ENCODE results near the gene PALLD.

PALLD gene

GRCh38 chr4:168633064-168633463 lies 136.2 kb downstream of the PALLD start:
- peak overlapping the region; percentile 64 for H3K4me3 ChIP-seq (ENCODE audit: low read depth, low read length)
- TF ChIP-seq CTCF (IDR thresholded peaks at IDR 0.05; ENCODE audit: low read depth, low read length), result no peak

GRCh38 chr4:168633496-168633895 lies 136.6 kb downstream of the PALLD start:
- no peak for TF ChIP-seq CTCF (IDR thresholded peaks at IDR 0.05; ENCODE audit: low read depth, low read length)
- H3K4me3 ChIP-seq (ENCODE audit: low read depth, low read length), result peak overlapping the region; percentile 64; the same call in 1 of the 2 replicates

- H3K4me3 ChIP-seq (ENCODE audit: low read depth, low read length), result peak overlapping the region; percentile 22
These were observed 137.5 kb downstream of the PALLD start for GRCh38 chr4:168634276-168634802.

GRCh38 chr4:168636040-168636439 lies 139.2 kb downstream of the PALLD start:
- H3K4me3 ChIP-seq (ENCODE audit: low read depth, low read length), result no peak overlapping the region
- no peak for TF ChIP-seq CTCF (IDR thresholded peaks at IDR 0.05; ENCODE audit: low read depth, low read length)

More at GRCh38 chr4:168634276-168634802, 137.5 kb downstream of the PALLD start:
- no peak for TF ChIP-seq CTCF (IDR thresholded peaks at IDR 0.05; ENCODE audit: low read depth, low read length)

GRCh38 chr4:168636506-168637196 lies 139.8 kb downstream of the PALLD start:
- no peak overlapping the region for H3K4me3 ChIP-seq (ENCODE audit: low read depth, low read length)
- TF ChIP-seq CTCF (IDR thresholded peaks at IDR 0.05; ENCODE audit: low read depth, low read length), result no peak

GRCh38 chr4:168637872-168638756 lies 141.3 kb downstream of the PALLD start:
- no peak for TF ChIP-seq CTCF (IDR thresholded peaks at IDR 0.05; ENCODE audit: low read depth, low read length)
- no peak overlapping the region for H3K4me3 ChIP-seq (ENCODE audit: low read depth, low read length)

- H3K4me3 ChIP-seq (ENCODE audit: low read depth, low read length), result no peak overlapping the region
- TF ChIP-seq CTCF (IDR thresholded peaks at IDR 0.05; ENCODE audit: low read depth, low read length), result no peak
These were observed 143.1 kb downstream of the PALLD start for GRCh38 chr4:168639914-168640313.

All from WI38 (cell line).